DOHH2 (cell line): ENCODE measurements around the gene FOXK2.

ENCODE experiments used
- CTCF ChIP-seq: fragments of 200-600 bp; sonication (generic); IDR thresholded peaks from one replicate; pipeline ENCODE4 v1.5.1; 2014; ENCODE audit warnings: antibody characterized with exemption, mild to moderate bottlenecking, low read depth, low read length; ENCODE audit not compliant: poor library complexity, severe bottlenecking
- EZH2phosphoT487 ChIP-seq: fragments of 200-600 bp; sonication (generic); IDR thresholded peaks from 2 replicates; pipeline ENCODE4 v1.6.1; 2017; ENCODE audit warnings: borderline replicate concordance, mild to moderate bottlenecking, antibody characterized with exemption, low read length, moderate library complexity, mixed read lengths

GRCh38 chr17:82564241-82564640 lies 44.7 kb downstream of the FOXK2 start:
- no peak for TF ChIP-seq CTCF
- TF ChIP-seq EZH2phosphoT487, result no peak
